Activated CD4-positive, alpha-beta T cell treated with anti-CD3 and anti-CD28 coated beads, Interleukin-2, amount 50 U/mL, for 24 hours (primary cell): ENCODE data around the gene ALOXE3.

Experiments used
- DNase-seq, 2 donors: peaks; one replicate each; pipeline ENCODE4 v3.0.0-alpha.2; 2020; ENCODE audit warnings: low read depth in 1 of 2, low spot score in 1 of 2

ALOXE3 gene

DNA sequence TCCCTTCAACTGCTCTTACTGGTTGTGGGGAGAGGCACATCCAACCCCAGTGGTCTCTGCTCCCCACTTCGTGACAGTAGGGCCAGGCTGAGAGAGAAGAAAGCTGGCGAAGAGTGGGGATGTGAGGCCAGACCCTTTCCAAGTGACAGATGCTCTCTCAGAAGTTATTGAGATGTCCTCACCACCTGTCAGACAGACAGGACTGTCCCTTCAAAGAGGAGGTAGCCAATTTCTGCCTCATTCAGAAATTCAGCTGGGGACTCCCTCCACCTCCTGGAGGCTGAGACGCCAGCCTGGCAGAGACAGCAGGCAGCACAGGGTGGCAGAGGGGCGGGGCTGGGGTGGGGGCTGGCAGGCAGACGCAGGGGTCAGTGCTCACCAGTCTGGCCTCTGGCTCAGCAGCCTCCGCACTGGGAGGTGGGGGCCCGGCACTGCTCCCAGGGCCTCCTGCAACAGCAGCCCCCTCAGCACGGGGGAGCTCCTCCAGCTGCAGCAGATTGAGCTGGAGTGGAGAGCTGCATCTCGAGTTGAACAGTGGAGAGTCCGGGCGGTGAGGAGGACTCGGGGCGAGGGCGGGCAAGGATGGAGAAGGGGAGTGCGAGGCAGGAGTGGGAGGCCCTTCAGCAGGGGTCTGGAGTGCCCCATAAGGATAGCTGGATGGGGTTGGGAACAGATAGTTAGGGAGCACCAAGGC is 24.7 kb upstream of the ALOXE3 start:
- DNase-seq: no peak

DNA sequence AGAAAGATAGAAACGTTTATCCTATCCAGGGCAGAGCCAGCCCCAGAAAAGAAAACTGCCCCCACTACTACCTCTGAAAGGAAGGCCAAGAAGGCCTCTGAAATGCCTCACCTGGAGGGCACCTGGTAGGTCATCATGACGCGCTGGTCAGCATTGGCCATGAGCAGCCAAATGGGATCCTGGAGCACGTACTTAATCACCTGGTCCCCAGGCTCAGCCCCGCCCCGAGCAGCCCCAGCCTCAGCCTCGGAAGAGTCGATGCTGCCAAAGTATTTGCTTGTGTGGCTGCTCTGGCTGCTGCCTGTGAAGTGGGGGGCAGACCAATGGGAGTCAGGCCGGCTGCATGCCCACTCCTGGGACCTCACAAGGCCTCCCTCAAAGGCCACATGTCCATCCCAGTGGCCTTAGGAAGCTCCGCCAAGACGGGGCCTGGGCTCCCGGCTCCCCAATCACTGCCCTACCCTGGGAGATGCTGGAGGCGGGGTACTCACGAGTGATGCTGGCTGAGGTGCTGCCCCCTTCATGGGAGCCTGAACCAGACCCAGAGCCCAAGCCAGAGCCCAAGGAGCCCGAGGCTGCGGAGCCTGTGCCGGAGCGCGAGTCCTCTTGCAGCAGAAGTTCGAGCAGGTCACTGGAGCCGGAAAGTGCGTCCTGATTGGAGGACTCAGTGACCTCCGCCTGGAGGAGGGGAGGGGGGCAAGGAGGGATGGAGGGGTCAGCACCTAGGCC is 24.0 kb upstream of the ALOXE3 start:
- no peak for DNase-seq

DNA sequence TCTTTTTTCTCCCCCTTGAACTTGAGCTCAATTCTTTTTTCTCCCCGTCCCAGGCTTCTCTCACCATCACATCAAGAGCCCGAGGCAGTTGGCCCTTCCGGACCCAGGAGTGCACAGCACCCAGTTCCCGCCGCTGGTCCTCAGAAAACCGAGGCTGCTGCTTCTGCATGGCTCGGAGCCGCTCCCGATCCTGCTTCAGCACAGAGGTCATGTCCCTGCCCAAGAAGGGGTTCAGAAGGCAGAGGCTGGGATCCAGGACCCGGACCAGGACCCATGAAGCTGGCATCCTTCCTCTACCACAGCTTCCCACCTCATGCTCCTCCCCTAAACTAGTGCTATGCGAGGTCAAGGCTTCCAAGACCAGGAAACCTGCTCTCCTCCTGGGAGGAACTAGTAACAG is 23.4 kb upstream of the ALOXE3 start:
- no peak for DNase-seq

DNA sequence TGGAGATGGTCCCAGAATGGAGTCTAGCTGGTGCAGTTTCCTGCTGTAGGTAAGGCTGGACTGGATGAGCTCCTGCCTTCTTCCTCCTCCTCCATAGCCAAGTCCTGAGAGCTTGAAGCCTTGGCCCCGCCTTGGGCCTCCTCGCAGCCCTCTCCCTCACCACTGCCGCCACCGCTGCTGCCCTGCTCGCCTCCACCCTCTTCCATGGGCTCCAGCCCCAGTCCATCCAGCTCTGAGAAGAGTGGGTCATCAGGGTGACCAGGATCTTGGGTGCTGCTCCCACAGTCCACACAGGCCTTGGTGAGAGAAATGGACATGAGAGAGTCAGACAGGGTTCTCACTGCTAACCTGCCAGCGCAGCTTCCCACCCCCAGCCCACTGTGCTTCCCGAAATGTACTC is 22.7 kb upstream of the ALOXE3 start:
- DNase-seq: no peak

DNA sequence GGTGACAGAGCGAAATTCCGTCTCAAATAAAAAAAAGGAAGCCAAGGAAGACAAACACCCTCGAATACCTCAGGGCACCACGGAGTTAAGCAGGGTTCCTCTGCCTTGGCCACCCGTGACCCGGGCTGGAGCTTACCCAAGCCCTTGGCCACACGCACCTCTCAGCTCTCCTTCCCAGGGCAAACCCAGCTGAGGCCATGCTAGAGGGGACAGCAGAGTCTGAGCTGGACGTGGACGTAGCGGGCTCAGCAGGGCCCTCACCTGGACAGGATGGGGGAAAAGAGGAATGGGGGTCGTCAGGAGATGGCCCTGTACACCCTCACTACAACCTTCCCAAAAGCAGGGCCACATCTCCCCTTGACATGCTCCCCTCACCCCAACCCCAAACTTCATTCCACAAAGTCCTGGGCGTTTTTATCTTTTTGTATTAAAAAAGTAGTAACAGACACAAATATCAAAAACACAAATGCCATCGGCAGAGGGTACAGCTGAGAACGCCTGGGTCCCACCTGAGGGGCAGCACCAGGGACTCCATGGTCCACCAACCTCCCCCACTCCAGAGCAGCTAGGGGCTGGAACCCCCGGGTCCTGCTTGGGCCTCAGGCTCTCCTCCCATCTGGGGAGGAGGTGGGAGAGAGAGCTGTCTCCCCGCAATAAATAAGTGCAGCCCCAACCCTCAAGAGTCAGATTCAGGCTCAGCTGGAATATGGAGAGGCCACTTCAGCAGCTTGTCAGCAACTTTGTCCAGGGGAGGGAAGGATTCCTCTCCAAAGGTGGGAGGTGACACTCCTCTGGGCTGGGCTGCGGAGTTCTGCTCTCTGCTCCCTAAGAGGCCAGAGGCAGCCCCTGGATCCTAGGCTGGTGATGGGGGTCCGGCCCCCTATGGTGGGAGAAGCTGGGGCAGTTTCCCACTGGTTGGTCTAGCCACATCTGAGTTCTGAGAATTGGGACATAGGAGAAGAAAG is 22.0 kb upstream of the ALOXE3 start:
- DNase-seq: no peak

DNA sequence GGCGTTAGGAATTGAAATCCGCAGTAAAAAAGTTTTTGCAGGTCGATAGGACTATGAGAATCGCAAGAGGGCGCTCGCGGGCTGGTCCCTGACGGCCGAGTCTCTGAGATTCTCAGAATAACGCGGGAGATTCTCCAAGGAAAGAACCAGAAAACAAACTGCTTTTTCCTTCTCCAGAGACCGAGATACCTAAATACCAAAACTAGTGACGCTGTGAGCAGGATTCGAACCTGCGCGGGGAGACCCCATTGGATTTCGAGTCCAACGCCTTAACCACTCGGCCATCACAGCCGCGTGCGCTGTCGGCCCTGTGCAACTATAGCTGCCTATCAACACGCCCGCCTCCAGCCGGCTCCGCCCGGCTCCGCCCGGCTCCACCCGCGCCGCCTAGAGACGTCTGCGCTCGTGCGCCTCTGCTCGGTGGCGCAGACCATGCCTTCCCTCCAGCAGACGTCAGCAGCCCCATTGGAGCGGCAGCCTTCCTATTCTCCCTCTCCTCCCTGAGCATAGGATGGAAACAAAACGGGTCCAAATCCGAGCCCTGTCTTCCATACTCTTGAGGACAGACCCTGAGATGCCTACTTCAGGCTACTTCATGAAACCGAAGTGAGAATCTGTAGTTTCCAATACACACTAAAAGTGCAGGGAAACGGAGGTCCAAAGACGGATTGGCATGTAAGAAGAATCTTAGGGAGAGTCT is 20.5 kb upstream of the ALOXE3 start:
- peak; percentile 97 to 100 for DNase-seq

DNA sequence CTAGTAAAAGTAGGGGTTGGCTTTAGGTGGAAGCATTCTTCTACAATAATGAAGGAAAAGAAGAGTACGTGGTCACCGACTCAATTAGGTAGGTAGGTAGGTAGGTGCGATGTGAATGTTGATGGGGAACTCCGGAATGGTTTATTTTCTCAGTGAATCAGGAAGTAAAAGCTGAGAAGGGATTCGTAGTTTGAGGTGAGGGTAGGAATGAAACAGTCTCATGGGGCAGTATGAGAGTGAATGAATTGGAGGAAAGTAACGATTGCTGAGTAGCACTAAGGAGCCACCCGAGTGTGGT is 20.0 kb upstream of the ALOXE3 start:
- DNase-seq: no peak

DNA sequence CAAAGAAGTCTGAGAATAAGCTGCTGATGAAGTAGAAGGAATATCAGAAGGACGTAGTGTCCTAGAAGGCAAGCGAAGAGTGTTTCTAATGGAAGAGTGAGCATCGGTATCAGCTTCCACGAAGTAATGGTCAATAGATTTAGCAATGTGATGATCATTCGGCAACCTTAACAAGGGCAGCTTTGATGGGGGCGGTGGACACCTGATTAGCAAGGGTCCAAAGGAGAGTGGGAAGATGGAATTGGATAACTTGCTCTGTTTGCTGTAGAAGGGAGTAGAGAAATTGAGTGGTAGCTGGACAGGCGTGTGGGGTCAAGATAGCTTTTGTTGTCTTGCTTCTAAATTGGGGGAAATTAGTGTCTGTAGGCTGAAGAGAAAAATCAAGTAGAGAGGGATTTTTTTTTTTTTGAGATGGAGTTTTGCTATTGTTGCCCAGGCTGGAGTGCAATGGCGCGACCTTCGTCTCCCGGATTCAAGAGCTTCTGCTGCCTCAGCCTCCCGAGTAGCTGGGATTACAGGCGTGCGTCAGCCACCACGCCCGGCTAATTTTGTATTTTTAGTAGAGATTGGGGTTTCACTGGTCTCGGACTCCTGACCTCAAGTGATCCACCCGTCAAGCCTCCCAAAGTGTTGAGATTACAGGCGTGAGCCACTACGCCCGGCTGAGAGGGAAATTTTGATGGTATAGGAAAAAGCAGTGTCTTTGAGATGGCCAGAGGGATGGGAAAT is 19.5 kb upstream of the ALOXE3 start:
- DNase-seq: no peak

DNA sequence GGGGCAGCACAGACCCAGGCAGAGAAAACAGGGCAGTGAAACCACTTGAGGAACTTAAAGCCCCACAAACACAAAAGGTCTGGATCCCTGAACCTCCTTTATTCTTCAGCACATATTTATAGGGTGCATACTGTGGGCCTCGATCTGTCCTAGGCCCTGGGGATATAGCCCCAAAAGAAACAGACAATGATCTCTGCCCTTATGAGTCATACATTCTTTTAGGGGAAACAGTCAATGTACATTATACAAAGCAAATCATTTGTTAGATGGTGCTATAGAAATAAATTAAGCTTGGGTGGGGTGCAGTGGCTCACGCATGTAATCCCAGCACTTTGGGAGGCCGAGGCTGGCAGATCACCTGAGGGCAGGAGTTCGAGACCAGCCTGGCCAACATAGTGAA is 15.6 kb upstream of the ALOXE3 start:
- DNase-seq: no peak

DNA sequence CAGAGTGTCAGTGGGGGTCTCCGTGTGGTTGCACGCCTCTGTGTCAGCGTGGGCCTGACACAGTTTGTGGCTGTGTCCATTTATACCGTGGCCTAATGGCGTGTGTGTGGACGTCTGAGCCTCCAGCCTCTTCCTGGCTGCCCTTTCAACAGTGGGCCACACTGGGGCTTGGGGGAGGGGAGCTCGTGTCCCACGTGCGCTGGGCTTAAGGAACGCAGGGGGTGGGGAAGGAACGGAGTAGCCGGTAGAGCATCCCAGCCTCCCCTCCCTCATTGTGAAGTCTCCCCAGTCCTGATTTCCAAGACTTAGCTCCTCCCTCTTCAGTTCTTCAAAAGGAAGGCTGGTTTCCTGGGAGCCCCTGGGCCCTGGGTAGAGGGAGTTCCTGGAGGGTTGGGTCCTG is 15.1 kb upstream of the ALOXE3 start:
- DNase-seq: no peak

DNA sequence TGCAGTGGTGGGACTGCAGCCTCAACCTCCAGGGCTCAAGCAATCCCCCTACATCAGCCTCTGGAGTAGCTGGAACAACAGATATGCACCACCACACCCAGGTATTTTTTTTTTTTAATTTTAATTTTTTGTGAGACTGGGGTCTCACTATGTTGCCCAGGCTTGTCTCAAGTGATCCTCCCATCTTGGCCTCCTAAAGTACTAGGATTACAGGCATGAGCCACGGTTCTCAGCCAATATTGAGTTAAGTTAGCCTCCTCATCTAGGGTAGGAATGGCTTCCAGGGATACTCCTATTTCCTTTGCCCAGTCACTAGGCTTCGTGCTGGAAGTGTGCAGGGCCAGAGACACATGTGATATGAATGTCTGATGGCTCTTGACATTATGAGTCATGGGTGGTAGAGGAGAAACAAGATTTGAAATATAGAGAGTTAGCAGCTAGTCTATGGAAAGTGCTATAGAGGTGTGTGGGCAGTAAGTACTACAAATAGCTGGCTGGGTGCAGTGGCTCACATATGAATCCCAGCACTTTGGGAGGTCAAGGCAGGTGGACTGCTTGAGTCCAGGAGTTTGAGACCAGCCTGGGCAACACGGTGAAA is 13.6 kb upstream of the ALOXE3 start:
- DNase-seq: no peak

DNA sequence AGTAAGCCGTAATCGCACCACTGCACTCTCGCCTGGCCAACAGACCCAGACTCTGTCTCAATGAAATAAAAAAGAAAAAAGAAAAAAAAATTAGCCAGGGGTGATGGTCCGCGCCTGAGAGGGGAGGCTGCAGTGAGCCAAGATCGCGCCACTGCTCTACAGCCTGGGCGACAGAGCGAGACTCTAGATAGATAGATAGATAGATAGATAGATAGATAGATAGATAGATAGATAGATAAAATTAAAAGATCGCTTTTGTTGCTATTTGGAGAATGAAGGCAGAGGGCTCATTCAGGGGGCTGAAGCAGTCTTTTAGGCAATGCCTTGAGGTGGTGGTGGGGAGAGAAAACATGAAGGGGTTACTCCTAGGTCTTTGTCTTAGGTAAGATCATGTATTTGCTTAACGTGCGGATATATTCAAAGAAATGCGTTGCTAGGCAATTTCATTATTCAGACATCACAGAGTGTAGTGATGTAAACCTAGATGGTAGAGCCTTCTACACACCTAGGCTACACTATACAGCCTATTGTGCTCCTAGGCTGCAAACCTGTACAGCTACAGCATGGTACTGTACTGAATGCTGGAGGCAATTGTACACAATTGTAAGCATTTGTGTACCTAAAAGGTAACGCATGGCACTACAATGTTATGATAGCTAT is 9.9 kb upstream of the ALOXE3 start:
- DNase-seq: no peak

DNA sequence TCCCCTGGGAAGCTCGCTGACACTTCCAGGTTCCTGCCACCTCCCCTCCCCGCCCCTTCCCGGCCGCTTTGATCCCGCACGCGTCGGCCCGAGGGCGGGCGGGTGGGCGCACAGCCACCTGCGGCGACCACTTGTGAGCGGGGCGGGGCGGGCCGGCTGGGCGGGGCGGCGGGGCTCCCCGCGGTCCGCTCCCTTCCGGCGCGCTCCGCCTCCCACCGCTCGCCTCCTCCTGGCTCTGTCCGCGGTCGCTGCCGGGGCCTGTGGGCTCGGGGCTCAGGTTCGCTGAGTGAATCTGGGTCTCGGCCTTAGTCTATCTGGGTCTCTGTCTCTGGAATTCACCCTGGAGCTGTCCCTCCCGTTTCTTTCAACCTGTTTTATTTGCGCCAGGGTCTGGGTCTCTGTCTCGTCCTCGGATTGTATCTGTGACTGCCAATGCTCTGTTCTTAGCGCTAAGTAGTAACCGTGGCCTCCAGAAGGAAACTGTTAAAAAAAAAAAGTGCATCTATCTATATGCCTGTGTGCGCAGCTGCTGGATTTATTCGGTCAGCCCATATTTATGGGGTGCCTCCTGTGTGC is 8.3 kb upstream of the ALOXE3 start:
- DNase-seq: no peak

DNA sequence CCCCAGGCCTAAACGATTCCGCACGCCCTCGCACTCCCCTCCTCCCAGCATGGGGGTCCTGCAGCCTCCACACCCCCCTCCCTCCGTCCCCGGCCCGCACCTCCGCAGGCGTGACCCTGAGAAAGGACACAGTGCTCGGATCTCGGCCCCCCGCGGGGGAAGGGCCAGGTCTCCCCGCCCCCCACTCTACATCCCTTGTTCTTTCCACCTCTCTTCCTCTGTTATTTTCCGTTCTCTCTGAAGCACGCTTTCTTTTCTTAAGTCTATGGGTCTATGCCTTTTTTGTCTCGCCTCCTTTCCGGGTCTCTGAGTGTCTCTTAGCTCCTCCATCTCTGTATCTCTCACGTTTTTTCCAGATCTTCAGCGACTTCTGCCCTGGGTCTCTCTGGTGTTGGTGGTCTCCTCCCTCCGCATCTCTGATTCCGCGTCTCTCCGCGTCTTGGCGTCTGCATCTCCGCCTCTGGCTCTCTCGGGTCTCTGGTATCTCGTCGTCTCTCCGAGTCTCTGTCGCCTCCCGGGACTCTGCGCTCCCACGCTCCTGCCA is 7.7 kb upstream of the ALOXE3 start:
- DNase-seq: no peak

DNA sequence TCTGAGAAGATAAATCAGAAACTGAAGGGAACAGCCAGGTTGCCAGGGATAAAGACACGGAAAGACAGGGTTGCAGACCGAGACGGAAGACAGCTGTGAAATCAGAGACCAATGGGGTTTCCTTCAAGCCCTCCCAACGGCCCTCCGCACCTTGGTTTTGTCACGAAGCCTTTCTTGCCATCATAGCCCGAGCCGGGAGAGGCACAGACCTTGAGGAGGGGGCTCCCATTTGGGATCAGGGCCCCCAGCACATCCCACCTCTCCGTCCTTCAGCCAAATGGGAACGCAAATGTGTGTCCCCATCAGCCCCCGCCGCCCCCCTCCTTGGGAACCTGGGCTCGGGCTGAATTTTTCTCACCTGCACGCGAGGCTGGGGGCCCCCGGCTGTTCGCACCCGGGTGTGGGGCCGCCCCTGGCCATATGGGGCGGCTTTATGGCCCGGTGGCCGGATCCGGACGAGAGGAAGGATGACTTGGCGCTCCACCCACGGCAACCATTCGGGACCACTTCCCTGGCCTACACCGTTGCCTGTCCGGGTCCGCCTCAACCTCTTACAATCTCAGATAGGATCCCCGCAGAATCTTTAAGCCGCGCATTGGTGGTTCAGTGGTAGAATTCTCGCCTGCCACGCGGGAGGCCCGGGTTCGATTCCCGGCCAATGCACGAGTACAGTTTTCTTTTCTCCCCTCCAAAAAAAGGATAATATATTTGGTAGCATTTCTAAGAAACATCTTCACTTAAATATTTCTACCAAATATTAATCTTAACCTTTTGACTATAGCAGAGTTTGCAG is 7.0 kb upstream of the ALOXE3 start:
- DNase-seq: peak; percentile 94 to 98

DNA sequence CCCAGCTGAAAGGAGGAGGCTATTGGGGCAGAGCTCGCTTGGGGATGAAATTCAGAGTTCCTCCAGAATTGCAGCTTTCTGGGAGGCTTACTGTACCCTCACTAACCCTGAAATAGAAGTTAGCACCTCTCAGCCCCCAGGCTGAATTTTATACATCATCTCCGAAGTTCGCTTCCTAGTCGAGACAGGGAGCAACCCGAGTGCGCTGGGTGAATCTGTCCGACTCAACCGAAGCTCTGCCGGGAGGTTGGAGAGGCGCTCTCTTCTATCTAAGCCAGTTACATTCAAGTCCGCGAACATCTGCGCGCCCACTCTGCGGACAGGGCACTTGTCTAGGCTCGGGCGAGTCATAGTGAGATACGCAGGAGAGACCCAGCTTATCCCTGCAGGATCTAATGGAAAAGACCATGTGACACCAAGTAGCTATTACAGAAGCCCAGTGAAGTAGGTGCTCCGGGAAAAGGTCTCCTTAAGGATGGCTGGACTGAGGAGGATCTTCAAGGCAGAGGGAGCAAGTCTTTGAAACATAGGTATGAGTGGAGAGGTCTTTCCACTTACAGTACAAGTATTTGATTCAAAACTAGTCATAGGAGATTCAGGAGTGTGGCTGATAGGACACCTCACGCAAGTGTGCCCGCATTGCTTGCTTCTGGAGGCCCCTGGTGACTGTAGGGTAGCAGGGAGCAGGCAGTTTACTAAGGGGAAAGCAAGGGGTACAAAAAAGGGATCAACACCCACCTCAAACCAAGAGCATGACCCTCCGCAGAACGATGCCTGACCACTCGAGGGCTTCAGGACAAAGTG is 6.2 kb upstream of the ALOXE3 start:
- no peak for DNase-seq

DNA sequence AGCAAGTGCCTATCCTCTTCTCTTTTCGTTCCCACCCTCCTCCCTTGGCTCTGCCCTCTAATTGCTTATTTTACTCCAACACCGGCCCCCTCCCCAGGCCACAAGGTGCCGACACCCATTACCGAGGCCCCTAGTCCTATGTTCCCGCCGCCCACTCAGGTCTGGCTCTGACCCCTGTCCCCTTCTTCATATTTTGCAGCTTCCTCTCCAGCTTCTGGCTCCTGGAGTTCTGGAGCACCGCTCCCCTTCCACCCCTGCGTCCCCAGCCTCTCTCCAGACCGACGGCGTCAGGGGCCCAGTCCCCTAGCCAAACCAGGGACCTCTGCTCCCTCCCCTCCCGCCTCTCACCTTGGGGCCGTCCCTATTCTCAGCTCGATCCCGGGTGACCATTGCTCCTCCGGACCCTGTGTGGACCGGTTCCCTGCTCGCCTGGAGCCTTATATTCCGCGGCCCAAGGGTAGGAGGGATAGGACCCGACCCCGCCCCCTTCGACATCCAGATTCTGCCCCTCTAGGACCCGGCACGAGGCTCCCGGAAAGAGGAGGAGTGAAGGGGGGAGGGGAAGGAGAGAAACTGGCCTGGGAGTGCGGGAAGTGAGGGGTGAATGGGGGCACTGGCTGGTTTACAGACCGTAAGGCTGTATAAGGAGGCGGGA is 5.5 kb upstream of the ALOXE3 start, which contains the start of gene HES7:
Gene HES7, minus strand, starts transcription at position 412 of the 655 bp plus-strand sequence. Its CDS starts 22 bp downstream, at position 390.
- DNase-seq: no peak
